ENCODE results near the gene TEAD2.
A peak's percentile ranks its signal among the peaks of the same experiment; 100 is the strongest.

Gene TEAD2

GRCh38 chr19:49396738-49397505, 34.7 kb upstream of the TEAD2 start:
- Mint-ChIP-seq H3K4me1 (peaks cover 50% of the 10 kb centered on the region), H3K27me3 (ENCODE audit: low read depth, poor library complexity) (peaks cover 11% of the 10 kb centered on the region), H3K36me3 (ENCODE audit: low read depth) (no peaks in the 10 kb centered on the region), H3K4me3 (no peak overlapping the region), H3K27ac (no peak overlapping the region), H3K9me3 (no peaks in the 10 kb centered on the region)
- TF ChIP-seq CTCF (IDR thresholded peaks at IDR 0.05): no peak
- no peak for DNase-seq

GRCh38 chr19:49395581-49396407, 33.6 kb upstream of the TEAD2 start:
- H3K27ac Mint-ChIP-seq: peak overlapping the region; percentile 29

GRCh38 chr19:49393881-49394280, 31.7 kb upstream of the TEAD2 start:
- Mint-ChIP-seq H3K27ac (no peak overlapping the region), H3K4me3 (no peak overlapping the region), H3K9me3 (no peaks in the 10 kb centered on the region), H3K27me3 (ENCODE audit: low read depth, poor library complexity) (peaks cover 17% of the 10 kb centered on the region), H3K4me1 (peaks cover 44% of the 10 kb centered on the region), H3K36me3 (ENCODE audit: low read depth) (no peaks in the 10 kb centered on the region)
- no peak for TF ChIP-seq CTCF (IDR thresholded peaks at IDR 0.05)
- no peak for DNase-seq

More at GRCh38 chr19:49395581-49396407, 33.6 kb upstream of the TEAD2 start:
- Mint-ChIP-seq H3K36me3 (ENCODE audit: low read depth) (no peaks in the 10 kb centered on the region), H3K4me3 (no peak overlapping the region), H3K9me3 (no peaks in the 10 kb centered on the region), H3K4me1 (peaks cover 47% of the 10 kb centered on the region), H3K27me3 (ENCODE audit: low read depth, poor library complexity) (peaks cover 12% of the 10 kb centered on the region)
- no peak for DNase-seq
- no peak for TF ChIP-seq CTCF (IDR thresholded peaks at IDR 0.05)

GRCh38 chr19:49391581-49392399, 29.6 kb upstream of the TEAD2 start:
- peaks cover 30% of the 10 kb centered on the region for H3K4me1 Mint-ChIP-seq
- H3K36me3 Mint-ChIP-seq (ENCODE audit: low read depth): no peaks in the 10 kb centered on the region
- DNase-seq: peak; percentile 77
- no peak overlapping the region for H3K27ac Mint-ChIP-seq
- H3K27me3 Mint-ChIP-seq (ENCODE audit: low read depth, poor library complexity): peaks cover 17% of the 10 kb centered on the region
- peaks cover 8% of the 10 kb centered on the region for H3K9me3 Mint-ChIP-seq
- H3K4me3 Mint-ChIP-seq: no peak overlapping the region
- peak; percentile 85 for TF ChIP-seq CTCF (IDR thresholded peaks at IDR 0.05)

- Mint-ChIP-seq H3K4me3 (no peak overlapping the region), H3K27ac (no peak overlapping the region), H3K4me1 (peaks cover 30% of the 10 kb centered on the region), H3K27me3 (ENCODE audit: low read depth, poor library complexity) (peaks cover 19% of the 10 kb centered on the region), H3K9me3 (peaks cover 8% of the 10 kb centered on the region), H3K36me3 (ENCODE audit: low read depth) (no peaks in the 10 kb centered on the region)
- TF ChIP-seq CTCF (IDR thresholded peaks at IDR 0.05): no peak
- DNase-seq: no peak
Measured at GRCh38 chr19:49390929-49391359, 28.7 kb upstream of the TEAD2 start.

Data from nephron progenitor cell (in vitro differentiated cells).